Parathyroid adenoma (tissue), 2 donors: ENCODE measurements around the gene DEFB125.

Experiments used
- H2AFZ ChIP-seq: fragments of 300-600 bp; sonication (generic); one replicate; pipeline ENCODE4 v1.7.0; 2017; ENCODE audit warnings: antibody characterized with exemption, mild to moderate bottlenecking
- H3K27ac ChIP-seq: fragments of 300-600 bp; sonication (generic); one replicate; pipeline ENCODE4 v1.7.0; 2017
- H3K27me3 ChIP-seq: fragments of 300-600 bp; sonication (generic); one replicate; pipeline ENCODE4 v1.7.0; 2017; ENCODE audit warnings: low read length; ENCODE audit not compliant: control insufficient read depth, insufficient read depth
- H3K36me3 ChIP-seq: fragments of 300-600 bp; sonication (generic); one replicate; pipeline ENCODE4 v1.7.0; 2017; ENCODE audit warnings: low read length; ENCODE audit not compliant: control insufficient read depth, insufficient read depth
- H3K4me1 ChIP-seq: fragments of 300-600 bp; sonication (generic); one replicate; pipeline ENCODE4 v1.7.0; 2017; ENCODE audit warnings: control low read depth
- H3K4me2 ChIP-seq: fragments of 300-600 bp; sonication (generic); one replicate; pipeline ENCODE4 v1.7.0; 2017; ENCODE audit warnings: low read length
- H3K4me3 ChIP-seq: fragments of 300-600 bp; sonication (generic); one replicate; pipeline ENCODE4 v1.7.0; 2017; ENCODE audit warnings: low read depth, low read length
- H3K79me2 ChIP-seq: fragments of 300-600 bp; sonication (generic); one replicate; pipeline ENCODE4 v1.7.0; 2017; ENCODE audit warnings: control low read depth
- H3K9ac ChIP-seq: fragments of 300-600 bp; sonication (generic); one replicate; pipeline ENCODE4 v1.7.0; 2017; ENCODE audit warnings: mild to moderate bottlenecking
- H3K9me3 ChIP-seq: fragments of 300-600 bp; sonication (generic); one replicate; pipeline ENCODE4 v1.7.0; 2017; ENCODE audit warnings: low read length; ENCODE audit not compliant: control insufficient read depth
- TF ChIP-seq, protein P1 (sequence below): fragments of 300-600 bp; sonication (generic); IDR thresholded peaks from one replicate; pipeline ENCODE4 v1.7.0; 2017; ENCODE audit warnings: antibody characterized with exemption, mild to moderate bottlenecking
- donor health status: primary hyperparathyroidism.

Gene DEFB125, protein sequence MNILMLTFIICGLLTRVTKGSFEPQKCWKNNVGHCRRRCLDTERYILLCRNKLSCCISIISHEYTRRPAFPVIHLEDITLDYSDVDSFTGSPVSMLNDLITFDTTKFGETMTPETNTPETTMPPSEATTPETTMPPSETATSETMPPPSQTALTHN

DNA sequence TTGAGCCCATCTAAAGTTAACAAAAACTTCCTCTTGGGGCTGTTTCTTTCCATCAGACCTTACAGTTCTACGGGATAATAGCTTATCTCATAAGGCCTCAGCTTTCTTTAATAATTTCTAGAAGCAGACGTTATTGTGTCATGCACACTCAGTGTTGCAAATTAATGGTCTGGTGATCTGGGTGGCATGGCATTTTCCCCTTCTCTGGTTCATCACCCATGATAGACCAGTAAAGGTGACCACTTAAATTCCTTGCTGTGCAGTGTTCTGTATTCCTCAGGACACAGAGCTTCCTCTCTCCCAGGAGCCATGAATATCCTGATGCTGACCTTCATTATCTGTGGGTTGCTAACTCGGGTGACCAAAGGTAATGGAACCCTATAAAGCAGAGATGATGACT, at the start of gene DEFB125:
TSS of gene DEFB125 (plus strand) at position 272 of the 400 bp plus-strand sequence. CDS start at position 310, 38 bp downstream.
- Histone ChIP-seq H3K27ac (no peak within 1 kb of the TSS), H3K36me3 (no peaks in the 10 kb centered on the region), H2AFZ (no peak within 1 kb of the TSS), H3K27me3 (no peaks in the 10 kb centered on the region), H3K9ac (no peak within 1 kb of the TSS), H3K9me3 (no peaks in the 10 kb centered on the region), H3K4me1 (no peaks in the 10 kb centered on the region), H3K4me3 (no peak within 1 kb of the TSS), H3K79me2 (no peaks in the 10 kb centered on the region), H3K4me2 (no peak within 1 kb of the TSS)
- TF ChIP-seq, protein P1, sequence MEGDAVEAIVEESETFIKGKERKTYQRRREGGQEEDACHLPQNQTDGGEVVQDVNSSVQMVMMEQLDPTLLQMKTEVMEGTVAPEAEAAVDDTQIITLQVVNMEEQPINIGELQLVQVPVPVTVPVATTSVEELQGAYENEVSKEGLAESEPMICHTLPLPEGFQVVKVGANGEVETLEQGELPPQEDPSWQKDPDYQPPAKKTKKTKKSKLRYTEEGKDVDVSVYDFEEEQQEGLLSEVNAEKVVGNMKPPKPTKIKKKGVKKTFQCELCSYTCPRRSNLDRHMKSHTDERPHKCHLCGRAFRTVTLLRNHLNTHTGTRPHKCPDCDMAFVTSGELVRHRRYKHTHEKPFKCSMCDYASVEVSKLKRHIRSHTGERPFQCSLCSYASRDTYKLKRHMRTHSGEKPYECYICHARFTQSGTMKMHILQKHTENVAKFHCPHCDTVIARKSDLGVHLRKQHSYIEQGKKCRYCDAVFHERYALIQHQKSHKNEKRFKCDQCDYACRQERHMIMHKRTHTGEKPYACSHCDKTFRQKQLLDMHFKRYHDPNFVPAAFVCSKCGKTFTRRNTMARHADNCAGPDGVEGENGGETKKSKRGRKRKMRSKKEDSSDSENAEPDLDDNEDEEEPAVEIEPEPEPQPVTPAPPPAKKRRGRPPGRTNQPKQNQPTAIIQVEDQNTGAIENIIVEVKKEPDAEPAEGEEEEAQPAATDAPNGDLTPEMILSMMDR: no peak

DNA sequence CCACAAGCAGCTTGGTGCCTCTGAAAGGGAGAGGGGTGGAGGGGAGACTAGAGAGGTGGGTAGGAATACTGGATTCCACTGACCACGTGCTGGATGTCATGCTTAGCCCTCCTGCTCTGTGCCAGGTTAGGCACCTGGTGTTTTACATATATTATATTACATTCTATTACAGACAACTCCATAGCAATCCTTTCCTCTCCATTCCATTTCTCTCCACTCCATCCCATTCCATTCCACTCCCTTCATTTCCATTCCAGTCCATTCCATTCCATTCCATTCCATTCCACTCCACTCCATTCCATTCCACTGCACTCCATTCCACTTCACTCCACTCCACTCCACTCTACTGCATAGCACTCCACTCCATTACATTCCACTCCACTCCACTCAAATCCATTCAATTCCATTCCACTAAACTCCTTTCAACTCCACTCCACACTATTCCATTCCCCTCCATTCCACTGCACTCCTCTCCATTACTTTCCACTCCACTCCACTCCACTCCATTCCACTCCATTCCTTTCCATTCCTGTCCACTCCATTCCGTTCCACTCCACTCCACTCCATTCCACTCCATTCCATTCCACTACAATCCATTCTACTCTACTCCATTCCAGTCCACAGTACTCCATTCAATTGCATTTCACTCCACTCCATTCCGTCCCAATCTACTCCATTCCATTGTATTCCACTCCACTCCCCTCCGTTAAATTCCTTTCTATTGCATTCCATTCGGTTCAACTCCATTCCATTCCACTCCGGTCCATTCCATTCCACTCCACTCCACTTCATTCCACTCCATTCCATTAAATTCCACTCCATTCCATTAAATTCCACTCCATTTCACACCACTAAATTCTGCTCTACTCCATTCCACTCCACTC, 27.2 kb upstream of the DEFB125 start:
- Histone ChIP-seq H3K79me2 (no peaks in the 10 kb centered on the region), H3K27ac (no peak overlapping the region), H3K4me3 (no peak overlapping the region), H3K9me3 (no peaks in the 10 kb centered on the region), H3K4me1 (no peaks in the 10 kb centered on the region), H3K4me2 (no peak overlapping the region), H3K27me3 (no peaks in the 10 kb centered on the region), H2AFZ (no peak overlapping the region), H3K9ac (no peak overlapping the region), H3K36me3 (no peaks in the 10 kb centered on the region)
- TF ChIP-seq, protein P1: no peak

DNA sequence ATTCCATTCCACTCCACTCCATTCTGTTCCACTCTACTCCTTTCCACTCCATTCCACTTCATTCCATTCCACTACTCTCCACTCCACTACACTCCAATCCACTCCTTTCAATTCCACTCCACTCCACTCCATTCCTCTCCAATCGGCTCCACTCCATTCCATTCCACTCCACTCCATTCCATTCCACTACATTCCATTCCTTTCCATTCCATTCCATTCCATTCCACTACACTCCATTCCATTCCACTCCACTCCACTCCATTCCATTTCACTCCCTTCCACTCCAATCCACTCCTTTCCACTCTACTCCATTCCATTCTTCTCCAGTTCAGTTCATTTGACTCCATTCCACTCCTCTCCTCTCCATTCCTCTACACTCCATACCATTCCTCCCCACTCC, 26.2 kb upstream of the DEFB125 start:
- TF ChIP-seq, protein P1: no peak
- Histone ChIP-seq H3K27me3 (no peaks in the 10 kb centered on the region), H2AFZ (no peak overlapping the region), H3K4me2 (no peak overlapping the region), H3K9me3 (no peaks in the 10 kb centered on the region), H3K9ac (no peak overlapping the region), H3K4me3 (no peak overlapping the region), H3K79me2 (no peaks in the 10 kb centered on the region), H3K36me3 (no peaks in the 10 kb centered on the region), H3K4me1 (no peaks in the 10 kb centered on the region), H3K27ac (no peak overlapping the region)

DNA sequence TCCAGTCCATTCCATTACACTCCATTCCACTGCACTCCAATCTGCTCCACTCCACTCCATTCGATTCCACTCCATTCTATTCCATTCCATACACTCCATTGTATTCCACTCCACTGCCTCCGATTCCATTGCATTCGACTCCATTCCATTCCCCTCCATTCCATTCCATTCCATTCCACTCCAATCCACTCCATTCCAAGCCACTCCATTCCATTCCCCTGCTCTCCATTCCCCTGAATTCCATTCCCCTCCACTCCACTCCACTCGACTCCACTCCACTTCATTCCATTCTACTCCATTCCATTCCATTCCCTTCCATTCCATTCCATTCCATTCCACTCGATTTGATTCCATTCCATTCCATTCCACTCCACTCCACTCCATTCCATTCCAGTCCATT, 25.7 kb upstream of the DEFB125 start:
- no peak overlapping the region for H3K4me3 ChIP-seq
- H2AFZ ChIP-seq: no peak overlapping the region
- H3K4me1 ChIP-seq: no peaks in the 10 kb centered on the region
- H3K36me3 ChIP-seq: no peaks in the 10 kb centered on the region
- H3K27me3 ChIP-seq: no peaks in the 10 kb centered on the region
- TF ChIP-seq, protein P1: no peak
- H3K79me2 ChIP-seq: no peaks in the 10 kb centered on the region
- no peak overlapping the region for H3K27ac ChIP-seq
- no peaks in the 10 kb centered on the region for H3K9me3 ChIP-seq
- no peak overlapping the region for H3K4me2 ChIP-seq
- H3K9ac ChIP-seq: no peak overlapping the region
